ENCODE data around the gene TMEM26. TPM values are rescaled to one million over a fixed set of nuclear protein-coding genes. Genes with fewer than 3 reads are reported as not detected.

The TMEM26 gene
- total RNA-seq, 1 experiment from 2014 or later, result 14.3 TPM

DNA sequence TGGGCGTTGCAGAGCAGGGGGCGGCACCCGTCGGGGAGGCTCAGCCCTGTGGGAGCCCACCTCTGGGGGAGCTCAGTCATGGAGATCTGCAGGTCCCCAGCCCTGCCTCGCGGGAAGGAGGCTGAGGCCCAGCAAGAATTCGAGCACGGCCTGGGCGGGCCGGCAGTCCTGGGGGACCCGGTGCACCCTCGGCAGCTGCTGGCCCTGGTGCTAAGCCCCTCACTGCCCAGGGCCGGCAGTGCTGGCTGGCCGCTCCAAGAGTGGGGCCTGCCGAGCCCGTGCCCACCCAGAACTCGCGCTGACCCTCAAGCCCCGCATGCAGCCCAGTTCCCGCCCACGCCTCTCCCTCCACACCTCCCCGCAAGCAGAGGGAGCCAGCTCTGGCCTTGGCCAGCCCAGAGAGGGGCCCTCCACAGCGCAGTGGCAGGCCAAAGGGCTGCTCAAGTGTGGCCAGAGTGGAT lies 76.2 kb downstream of the TMEM26 start:
- no peak for ATAC-seq
- no peak for DNase-seq (ENCODE audit: low read depth, low spot score)
- Histone ChIP-seq H3K9me3 (ENCODE audit: control insufficient read depth, insufficient read depth, low read depth, low read length) (no peaks in the 10 kb centered on the region; the same call in 1 of the 2 replicates), H3K4me3 (ENCODE audit: low read depth in 2 of 2, low read length in 2 of 2) (no peak overlapping the region), H3K36me3 (ENCODE audit: control insufficient read depth, insufficient read depth, low read length) (no peaks in the 10 kb centered on the region), H3K4me1 (ENCODE audit: control insufficient read depth, insufficient read depth, low read length) (no peaks in the 10 kb centered on the region), H3K27ac (ENCODE audit: low read length) (no peak overlapping the region), H3K27me3 (ENCODE audit: control insufficient read depth, insufficient read depth, low read length) (no peaks in the 10 kb centered on the region)
- CTCF ChIA-PET, result no interaction called here
- TF ChIP-seq SIN3A (IDR thresholded peaks at IDR 0.05; ENCODE audit: borderline replicate concordance, insufficient read depth, low read depth, low read length) (no peak), POLR2AphosphoS5 (IDR thresholded peaks at IDR 0.05; ENCODE audit: low read depth, low read length) (no peak), TCF7L2 (IDR thresholded peaks at IDR 0.05; ENCODE audit: low read depth, low read length) (no peak)
- TF ChIP-seq, protein P1, sequence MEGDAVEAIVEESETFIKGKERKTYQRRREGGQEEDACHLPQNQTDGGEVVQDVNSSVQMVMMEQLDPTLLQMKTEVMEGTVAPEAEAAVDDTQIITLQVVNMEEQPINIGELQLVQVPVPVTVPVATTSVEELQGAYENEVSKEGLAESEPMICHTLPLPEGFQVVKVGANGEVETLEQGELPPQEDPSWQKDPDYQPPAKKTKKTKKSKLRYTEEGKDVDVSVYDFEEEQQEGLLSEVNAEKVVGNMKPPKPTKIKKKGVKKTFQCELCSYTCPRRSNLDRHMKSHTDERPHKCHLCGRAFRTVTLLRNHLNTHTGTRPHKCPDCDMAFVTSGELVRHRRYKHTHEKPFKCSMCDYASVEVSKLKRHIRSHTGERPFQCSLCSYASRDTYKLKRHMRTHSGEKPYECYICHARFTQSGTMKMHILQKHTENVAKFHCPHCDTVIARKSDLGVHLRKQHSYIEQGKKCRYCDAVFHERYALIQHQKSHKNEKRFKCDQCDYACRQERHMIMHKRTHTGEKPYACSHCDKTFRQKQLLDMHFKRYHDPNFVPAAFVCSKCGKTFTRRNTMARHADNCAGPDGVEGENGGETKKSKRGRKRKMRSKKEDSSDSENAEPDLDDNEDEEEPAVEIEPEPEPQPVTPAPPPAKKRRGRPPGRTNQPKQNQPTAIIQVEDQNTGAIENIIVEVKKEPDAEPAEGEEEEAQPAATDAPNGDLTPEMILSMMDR (IDR thresholded peaks at IDR 0.05), result no peak
- TF ChIP-seq, protein P2, sequence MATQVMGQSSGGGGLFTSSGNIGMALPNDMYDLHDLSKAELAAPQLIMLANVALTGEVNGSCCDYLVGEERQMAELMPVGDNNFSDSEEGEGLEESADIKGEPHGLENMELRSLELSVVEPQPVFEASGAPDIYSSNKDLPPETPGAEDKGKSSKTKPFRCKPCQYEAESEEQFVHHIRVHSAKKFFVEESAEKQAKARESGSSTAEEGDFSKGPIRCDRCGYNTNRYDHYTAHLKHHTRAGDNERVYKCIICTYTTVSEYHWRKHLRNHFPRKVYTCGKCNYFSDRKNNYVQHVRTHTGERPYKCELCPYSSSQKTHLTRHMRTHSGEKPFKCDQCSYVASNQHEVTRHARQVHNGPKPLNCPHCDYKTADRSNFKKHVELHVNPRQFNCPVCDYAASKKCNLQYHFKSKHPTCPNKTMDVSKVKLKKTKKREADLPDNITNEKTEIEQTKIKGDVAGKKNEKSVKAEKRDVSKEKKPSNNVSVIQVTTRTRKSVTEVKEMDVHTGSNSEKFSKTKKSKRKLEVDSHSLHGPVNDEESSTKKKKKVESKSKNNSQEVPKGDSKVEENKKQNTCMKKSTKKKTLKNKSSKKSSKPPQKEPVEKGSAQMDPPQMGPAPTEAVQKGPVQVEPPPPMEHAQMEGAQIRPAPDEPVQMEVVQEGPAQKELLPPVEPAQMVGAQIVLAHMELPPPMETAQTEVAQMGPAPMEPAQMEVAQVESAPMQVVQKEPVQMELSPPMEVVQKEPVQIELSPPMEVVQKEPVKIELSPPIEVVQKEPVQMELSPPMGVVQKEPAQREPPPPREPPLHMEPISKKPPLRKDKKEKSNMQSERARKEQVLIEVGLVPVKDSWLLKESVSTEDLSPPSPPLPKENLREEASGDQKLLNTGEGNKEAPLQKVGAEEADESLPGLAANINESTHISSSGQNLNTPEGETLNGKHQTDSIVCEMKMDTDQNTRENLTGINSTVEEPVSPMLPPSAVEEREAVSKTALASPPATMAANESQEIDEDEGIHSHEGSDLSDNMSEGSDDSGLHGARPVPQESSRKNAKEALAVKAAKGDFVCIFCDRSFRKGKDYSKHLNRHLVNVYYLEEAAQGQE (IDR thresholded peaks at IDR 0.05; ENCODE audit: insufficient read depth in 1 of 2, low read depth in 2 of 2, low read length in 1 of 2), result no peak
- BruUV-seq (replicated peaks), result no TSS peak
- in situ Hi-C loops (cut with HindIII; ENCODE audit: low pct_unique_long_range_greater_than_20kb, low sequenced_read_pairs) (no loop called here), intact Hi-C loops (cut with micrococcal nuclease; ENCODE audit: unreplicated experiment) (no loop called here)
- POLR2A ChIA-PET, result no interaction called here

GRCh38 chr10:61376377-61376776 lies 76.8 kb downstream of the TMEM26 start:
- Histone ChIP-seq H3K27me3 (ENCODE audit: control insufficient read depth, insufficient read depth, low read length) (no peaks in the 10 kb centered on the region), H3K4me1 (ENCODE audit: control insufficient read depth, insufficient read depth, low read length) (no peaks in the 10 kb centered on the region), H3K36me3 (ENCODE audit: control insufficient read depth, insufficient read depth, low read length) (no peaks in the 10 kb centered on the region), H3K27ac (ENCODE audit: low read length) (no peak overlapping the region), H3K4me3 (ENCODE audit: low read depth in 2 of 2, low read length in 2 of 2) (no peak overlapping the region), H3K9me3 (ENCODE audit: control insufficient read depth, insufficient read depth, low read depth, low read length) (no peaks in the 10 kb centered on the region; the same call in 1 of the 2 replicates)
- BruUV-seq (replicated peaks), result no TSS peak
- no peak for DNase-seq (ENCODE audit: low read depth, low spot score)
- in situ Hi-C loops (cut with HindIII; ENCODE audit: low pct_unique_long_range_greater_than_20kb, low sequenced_read_pairs), result no loop called here
- CTCF ChIA-PET, result no interaction called here
- ATAC-seq, result no peak
- POLR2A ChIA-PET, result no interaction called here
- no peak for TF ChIP-seq SIN3A (IDR thresholded peaks at IDR 0.05; ENCODE audit: borderline replicate concordance, insufficient read depth, low read depth, low read length)
- TF ChIP-seq, protein P2 (IDR thresholded peaks at IDR 0.05; ENCODE audit: insufficient read depth in 1 of 2, low read depth in 2 of 2, low read length in 1 of 2), result no peak
- TF ChIP-seq POLR2AphosphoS5 (IDR thresholded peaks at IDR 0.05; ENCODE audit: low read depth, low read length), result no peak
- no peak for TF ChIP-seq TCF7L2 (IDR thresholded peaks at IDR 0.05; ENCODE audit: low read depth, low read length)
- intact Hi-C loops (cut with micrococcal nuclease; ENCODE audit: unreplicated experiment), result no loop called here

Measured in Panc1 (cell line).